Activated CD4-positive, alpha-beta T cell treated with anti-CD3 and anti-CD28 coated beads, Interleukin-2, amount 10 ng/mL, durations not matched to agents 24 days and 14 days (primary cell): ENCODE measurements around the gene MFSD1. TPM values are rescaled to one million over a fixed set of nuclear protein-coding genes. Genes with fewer than 3 reads are reported as not detected.

Experiments used
- DNase-seq: peaks from one replicate; pipeline ENCODE4 v3.0.0; 2022
- H3K27ac Mint-ChIP-seq: one replicate; pipeline ENCODE4 v1.8.0; 2022; ENCODE audit warnings: mild to moderate bottlenecking, mixed read lengths
- H3K27me3 Mint-ChIP-seq: one replicate; pipeline ENCODE4 v1.8.0; 2022; ENCODE audit warnings: mixed read lengths
- H3K36me3 Mint-ChIP-seq: one replicate; pipeline ENCODE4 v1.8.0; 2022; ENCODE audit warnings: low read depth, mild to moderate bottlenecking, mixed read lengths
- H3K4me1 Mint-ChIP-seq: one replicate; pipeline ENCODE4 v1.8.0; 2021; ENCODE audit warnings: mixed read lengths
- H3K4me3 Mint-ChIP-seq: one replicate; pipeline ENCODE4 v1.8.0; 2022; ENCODE audit warnings: mild to moderate bottlenecking, moderate library complexity, mixed read lengths
- H3K9me3 Mint-ChIP-seq: one replicate; pipeline ENCODE4 v1.8.0; 2021; ENCODE audit warnings: mixed read lengths
- intact Hi-C: fragments of 100-400 bp; cut with micrococcal nuclease; formaldehyde crosslinking; loops from one replicate; pipeline ENCODE4 v1.15.1; 2023
- total RNA-seq: library from RNA; stranded (reverse); gene quantifications from 2 replicates; pipeline ENCODE4 v1.2.3, GENCODE V29; 2022

MFSD1 gene
- total RNA-seq, 1 donor from 2014 or later, result 20.4 TPM

DNA sequence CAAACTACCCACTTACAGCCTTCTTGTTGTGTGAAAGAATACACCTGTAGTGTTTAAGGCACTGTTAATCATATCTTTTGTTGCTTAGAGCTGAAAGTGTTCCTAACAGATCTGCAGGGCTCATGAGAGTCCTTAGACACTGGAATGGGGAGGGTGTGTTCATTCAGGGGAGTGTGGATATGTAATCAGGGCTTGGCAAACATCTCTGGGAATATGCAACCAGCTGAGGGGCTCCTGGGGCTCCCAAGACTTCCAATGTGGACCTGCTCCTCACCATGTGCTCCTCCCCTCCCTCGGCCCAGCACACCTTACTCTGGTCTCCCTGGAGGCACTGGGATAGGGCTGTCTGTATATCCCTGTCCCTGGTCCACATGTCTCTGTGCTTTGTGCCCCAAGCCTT, 30.3 kb upstream of the MFSD1 start:
- intact Hi-C loops, result no loop called here
- Mint-ChIP-seq H3K27ac (no peak overlapping the region), H3K9me3 (no peaks in the 10 kb centered on the region), H3K4me1 (peaks cover 4% of the 10 kb centered on the region), H3K4me3 (no peak overlapping the region), H3K36me3 (no peaks in the 10 kb centered on the region), H3K27me3 (no peaks in the 10 kb centered on the region)
- DNase-seq, result no peak

DNA sequence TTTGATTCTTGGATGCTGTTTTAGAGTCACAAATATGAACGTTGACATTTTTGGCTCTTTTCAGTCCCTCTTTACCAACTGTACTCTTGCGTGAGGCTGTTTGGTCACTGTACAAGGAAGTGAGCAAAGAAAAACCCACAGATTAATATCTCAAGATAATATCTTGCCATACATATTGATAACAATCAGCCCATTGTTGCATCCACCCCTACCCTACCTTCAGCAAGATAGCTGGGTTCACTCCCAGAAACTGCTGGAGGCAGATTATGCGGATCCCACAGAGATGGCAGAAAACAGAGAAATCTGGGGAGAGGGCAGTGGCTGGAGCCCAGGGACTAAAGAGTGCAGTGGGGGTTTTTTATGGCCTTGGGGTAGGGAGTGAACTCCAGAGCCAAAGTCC, 29.9 kb upstream of the MFSD1 start:
- intact Hi-C loops, result no loop called here
- no peak for DNase-seq
- Mint-ChIP-seq H3K4me3 (no peak overlapping the region), H3K4me1 (peaks cover 4% of the 10 kb centered on the region), H3K27me3 (no peaks in the 10 kb centered on the region), H3K27ac (no peak overlapping the region), H3K36me3 (no peaks in the 10 kb centered on the region), H3K9me3 (no peaks in the 10 kb centered on the region)

DNA sequence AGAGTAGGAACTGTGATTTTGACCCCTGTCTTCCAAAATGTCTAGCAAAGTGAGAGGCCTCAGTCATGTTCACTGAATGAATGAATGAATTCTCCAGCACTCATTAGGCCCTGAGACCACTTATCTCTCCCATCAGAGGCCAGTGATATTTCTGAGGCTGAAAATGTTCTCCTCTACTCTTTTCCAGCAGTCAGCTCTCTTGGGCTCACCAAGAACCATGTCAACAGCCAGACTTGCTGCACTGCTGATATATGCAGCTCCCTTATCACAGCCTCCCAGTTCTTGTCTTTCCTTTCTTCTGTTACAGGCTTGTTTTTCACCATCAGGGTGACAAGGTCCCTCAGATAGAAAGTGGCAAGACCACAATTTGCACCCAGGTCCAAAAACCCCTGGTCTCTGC, 28.7 kb upstream of the MFSD1 start:
- Mint-ChIP-seq H3K36me3 (no peaks in the 10 kb centered on the region), H3K9me3 (no peaks in the 10 kb centered on the region), H3K27me3 (no peaks in the 10 kb centered on the region), H3K4me3 (no peak overlapping the region), H3K27ac (no peak overlapping the region), H3K4me1 (peaks cover 4% of the 10 kb centered on the region)
- intact Hi-C loops, result loop anchor here (1.0 kb wide), 1 partner anchor 42 kb away; no protein-coding TSS in a partner anchor
- no peak for DNase-seq

DNA sequence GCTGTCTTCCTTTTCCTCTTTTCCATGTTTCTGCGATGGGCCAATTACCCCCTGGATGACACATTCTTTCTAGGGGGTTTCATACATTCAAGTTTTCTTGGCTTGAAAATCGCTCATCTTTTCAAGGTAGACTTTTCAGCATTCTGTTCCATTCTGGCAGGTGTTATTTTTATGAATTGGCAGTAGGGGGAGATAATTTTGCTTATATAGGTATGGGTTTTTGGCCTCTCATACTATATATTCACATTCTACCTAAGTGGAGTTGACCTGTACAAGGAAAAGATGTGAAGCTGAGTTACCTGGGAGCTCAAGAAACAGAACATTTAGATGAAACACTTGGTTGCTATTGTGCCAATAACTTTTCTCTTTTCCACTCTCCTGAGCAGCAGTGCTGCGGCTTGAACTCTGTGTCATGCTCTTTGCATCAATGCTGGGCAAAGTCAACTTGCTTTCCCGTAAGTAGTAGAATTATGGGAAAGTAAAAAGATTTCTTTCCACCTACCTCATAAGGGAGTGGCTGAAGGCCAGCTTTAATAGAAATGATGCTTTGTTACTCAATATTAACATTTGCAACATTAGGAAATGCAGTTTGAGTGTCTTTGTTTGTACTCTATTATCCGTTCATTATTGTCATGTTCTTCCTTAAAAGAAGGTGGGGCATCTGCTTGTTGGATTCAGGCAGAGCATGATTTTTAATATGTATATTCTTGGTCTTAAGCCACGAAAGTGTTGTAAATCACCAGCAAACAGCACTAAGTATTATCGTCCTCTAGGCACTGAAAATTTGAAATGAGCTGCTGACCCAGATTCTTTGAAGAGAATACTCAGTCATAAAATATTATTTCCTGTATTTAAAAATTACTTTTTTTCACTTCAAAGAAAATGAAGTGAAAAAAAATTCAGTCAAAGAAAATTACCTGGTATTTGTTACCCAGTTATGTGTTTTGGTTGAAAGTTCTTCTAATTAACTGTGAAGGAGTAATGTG, 27.7 kb upstream of the MFSD1 start:
- Mint-ChIP-seq H3K27ac (no peak overlapping the region), H3K27me3 (no peaks in the 10 kb centered on the region), H3K4me1 (peaks cover 4% of the 10 kb centered on the region), H3K4me3 (no peak overlapping the region), H3K36me3 (no peaks in the 10 kb centered on the region), H3K9me3 (no peaks in the 10 kb centered on the region)
- intact Hi-C loops, result loop anchor here (1.0 kb wide), 1 partner anchor 43 kb away; no protein-coding TSS in a partner anchor
- DNase-seq, result no peak

DNA sequence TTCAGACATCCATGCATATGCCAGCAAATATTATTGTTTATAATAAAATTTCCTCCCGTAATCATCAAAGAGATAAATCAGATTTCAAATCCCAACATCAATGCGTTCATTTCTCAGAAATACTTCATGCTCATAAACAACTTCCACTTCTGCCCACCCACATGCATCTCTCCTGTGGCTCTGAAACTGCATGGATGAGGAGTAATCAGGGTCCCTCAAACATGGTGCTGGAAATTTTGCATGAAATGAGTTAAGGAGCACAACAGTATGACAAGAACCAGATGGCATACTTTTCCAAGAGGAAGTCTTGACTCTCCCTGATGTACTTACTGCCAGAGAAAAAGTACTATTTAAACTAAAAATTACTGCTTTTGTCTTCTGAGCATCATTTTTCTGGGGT, 26.9 kb upstream of the MFSD1 start:
- H3K4me3 Mint-ChIP-seq, result no peak overlapping the region
- H3K9me3 Mint-ChIP-seq, result no peaks in the 10 kb centered on the region
- no peaks in the 10 kb centered on the region for H3K27me3 Mint-ChIP-seq
- DNase-seq, result no peak
- intact Hi-C loops, result no loop called here
- H3K27ac Mint-ChIP-seq, result no peak overlapping the region
- peaks cover 4% of the 10 kb centered on the region for H3K4me1 Mint-ChIP-seq
- H3K36me3 Mint-ChIP-seq, result no peaks in the 10 kb centered on the region

DNA sequence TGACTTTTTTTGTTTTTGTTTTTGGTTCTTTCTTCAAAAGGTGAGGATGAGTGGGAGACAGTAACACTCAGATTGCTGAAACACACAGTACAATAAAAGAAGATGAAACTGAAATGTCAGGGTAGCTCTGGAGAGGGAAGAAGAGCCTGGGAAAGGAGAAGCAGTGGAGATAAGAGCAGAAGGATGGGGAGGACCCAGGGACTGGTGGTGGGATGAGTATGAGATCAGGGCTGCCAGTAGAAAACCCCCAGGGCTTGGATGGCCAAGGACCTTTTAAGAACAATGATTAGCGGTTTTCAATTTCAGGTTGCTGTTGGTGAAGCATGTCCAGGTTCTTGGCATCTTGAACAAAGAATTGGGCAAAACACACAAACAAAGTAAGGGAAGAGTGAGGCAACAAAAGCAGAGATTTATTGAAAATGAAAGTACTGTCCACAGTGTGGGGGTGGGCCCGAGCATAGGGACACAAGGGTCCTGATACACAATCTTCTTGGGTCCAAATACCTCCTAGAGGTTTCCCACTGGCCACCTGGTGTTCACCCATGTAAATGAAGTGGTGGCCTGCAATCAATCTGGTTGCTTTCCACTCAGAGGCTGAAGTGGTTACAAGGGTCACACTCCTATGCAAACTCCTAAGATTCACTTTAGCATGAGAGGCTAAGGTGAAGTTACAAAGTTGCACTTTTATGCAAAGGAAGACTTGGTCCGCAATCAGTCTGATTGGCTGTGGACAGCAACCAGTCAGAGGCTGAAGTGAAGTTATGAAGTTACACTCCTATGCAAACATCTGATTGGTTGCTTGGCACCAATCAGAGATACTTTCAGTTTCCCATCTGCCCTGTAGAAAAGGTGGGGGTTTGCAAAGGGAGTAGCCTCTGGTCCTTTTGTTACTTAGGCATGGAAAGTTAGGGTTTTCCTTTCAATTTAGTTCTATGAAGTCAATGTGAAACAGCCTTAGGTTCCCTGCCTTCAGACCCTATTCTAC, 26.1 kb upstream of the MFSD1 start:
- Mint-ChIP-seq H3K27me3 (no peaks in the 10 kb centered on the region), H3K4me3 (no peak overlapping the region), H3K9me3 (no peaks in the 10 kb centered on the region), H3K27ac (no peak overlapping the region), H3K36me3 (no peaks in the 10 kb centered on the region), H3K4me1 (peaks cover 4% of the 10 kb centered on the region)
- DNase-seq, result no peak
- intact Hi-C loops, result no loop called here

DNA sequence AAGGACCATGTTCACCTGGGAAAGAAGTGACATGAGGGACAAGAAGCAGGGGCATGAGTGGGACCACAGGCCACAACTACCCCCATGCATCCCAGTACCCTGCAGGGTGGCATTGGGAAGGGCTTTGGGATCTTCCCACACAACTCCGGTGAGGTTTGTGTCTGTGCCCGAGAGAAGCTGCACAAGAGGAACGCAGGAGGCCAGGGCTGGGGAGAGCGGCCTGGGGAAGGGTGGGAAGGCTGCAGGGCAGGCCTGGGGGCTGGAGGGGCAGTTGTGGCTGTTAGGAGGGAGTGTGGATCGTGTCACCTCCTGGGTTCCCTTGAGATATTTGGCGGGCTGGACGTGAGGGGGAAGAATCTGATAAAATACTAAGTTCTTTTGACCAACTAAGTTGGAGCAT, 25.3 kb upstream of the MFSD1 start:
- Mint-ChIP-seq H3K9me3 (no peaks in the 10 kb centered on the region), H3K27me3 (no peaks in the 10 kb centered on the region), H3K27ac (no peak overlapping the region), H3K4me1 (peaks cover 4% of the 10 kb centered on the region), H3K36me3 (no peaks in the 10 kb centered on the region), H3K4me3 (no peak overlapping the region)
- intact Hi-C loops, result no loop called here
- DNase-seq, result no peak

DNA sequence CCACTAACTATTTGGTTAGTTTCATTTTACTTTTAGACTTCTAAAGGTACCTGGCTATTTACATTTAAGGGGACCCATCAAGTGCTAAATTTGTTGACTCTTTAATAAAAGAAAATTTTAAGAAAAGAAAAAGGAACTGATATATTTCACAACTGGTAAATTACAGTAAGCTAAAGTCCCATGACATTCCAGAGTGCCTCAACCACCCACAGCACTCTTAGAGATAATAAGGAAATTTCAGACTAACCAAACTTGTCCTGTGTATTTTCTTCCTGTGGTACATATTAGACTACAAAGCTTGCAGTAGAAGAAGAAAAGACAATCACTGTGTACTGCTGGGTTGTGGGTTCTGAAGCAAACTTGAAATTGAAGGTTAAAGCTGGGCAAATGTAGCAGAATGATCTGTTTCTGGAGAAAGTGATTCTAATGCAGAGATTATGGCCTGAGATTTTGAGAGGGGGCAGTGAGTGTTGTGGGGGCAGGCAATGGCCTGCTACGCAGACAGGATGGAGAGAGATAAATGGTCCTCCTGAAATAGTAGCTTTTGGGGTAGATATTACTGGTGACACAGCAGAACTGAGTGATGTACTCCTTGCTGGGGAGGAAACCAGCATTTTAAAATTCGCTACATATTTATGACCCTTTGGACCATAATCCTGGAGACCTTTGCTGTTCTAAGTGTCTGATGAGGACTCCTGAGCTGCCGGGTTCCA, 24.5 kb upstream of the MFSD1 start:
- intact Hi-C loops, result no loop called here
- Mint-ChIP-seq H3K4me1 (peaks cover 4% of the 10 kb centered on the region), H3K4me3 (no peak overlapping the region), H3K27me3 (no peaks in the 10 kb centered on the region), H3K9me3 (no peaks in the 10 kb centered on the region), H3K27ac (no peak overlapping the region), H3K36me3 (no peaks in the 10 kb centered on the region)
- no peak for DNase-seq

DNA sequence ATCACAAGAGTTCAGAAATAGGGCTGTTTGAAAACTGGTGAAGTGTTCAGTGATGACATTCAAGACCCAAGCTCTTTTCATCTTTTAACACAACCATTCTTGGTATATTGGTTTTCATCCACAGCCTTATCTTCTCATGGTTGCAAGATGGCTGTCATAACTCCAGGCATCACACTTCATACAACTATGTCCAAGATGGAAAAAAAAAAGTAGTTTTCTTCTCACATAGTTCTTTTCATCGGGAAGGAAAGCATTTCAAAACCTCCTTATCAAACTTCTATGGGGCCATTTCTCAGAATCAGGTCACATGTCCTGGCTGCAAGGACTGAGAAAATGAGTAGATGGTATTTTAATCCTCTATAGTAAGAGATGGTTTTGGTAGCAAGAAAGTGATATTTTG, 21.1 kb upstream of the MFSD1 start:
- Mint-ChIP-seq H3K36me3 (no peaks in the 10 kb centered on the region), H3K4me3 (no peak overlapping the region), H3K27me3 (no peaks in the 10 kb centered on the region), H3K27ac (no peak overlapping the region), H3K9me3 (no peaks in the 10 kb centered on the region), H3K4me1 (no peaks in the 10 kb centered on the region)
- no peak for DNase-seq
- intact Hi-C loops, result no loop called here

DNA sequence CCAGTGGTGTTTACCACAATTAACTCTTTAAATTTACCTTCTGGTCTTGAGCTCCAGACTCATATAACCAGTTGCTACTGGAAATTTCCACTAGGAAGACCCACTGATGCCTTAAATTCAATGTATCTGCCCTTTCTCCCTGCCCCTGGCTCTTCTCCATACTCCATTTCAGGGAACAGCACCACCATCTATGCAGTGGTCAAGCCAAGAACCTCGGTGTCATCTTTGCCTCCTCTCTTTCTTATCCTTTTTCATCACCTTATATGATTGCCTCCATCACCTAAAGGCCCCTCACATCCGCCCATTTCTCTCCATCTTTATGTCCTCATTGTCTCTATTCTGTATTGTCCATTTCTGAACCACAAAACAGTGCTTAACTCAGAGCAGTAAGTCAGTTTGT, 20.7 kb upstream of the MFSD1 start:
- DNase-seq, result no peak
- Mint-ChIP-seq H3K36me3 (no peaks in the 10 kb centered on the region), H3K27ac (no peak overlapping the region), H3K4me3 (no peak overlapping the region), H3K4me1 (no peaks in the 10 kb centered on the region), H3K27me3 (no peaks in the 10 kb centered on the region), H3K9me3 (no peaks in the 10 kb centered on the region)
- intact Hi-C loops, result no loop called here

DNA sequence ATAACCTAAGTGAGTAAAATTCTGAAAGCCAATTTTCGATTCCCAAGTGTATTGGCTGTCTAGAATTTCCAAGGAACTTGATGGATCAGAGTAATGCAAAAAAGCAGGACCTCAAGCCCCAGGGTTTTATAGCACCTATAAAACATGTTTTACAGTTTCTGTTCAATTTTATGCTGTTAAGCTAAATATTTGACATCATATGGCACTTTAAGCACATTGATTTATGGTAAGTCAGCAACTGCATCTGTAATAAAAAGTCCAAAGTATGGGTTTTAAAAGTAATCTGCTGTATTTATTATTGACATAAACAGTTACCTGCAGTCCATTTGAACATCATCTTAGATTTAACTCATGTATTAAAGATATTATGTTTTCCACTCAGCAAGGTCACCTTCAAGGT, 20.0 kb upstream of the MFSD1 start:
- intact Hi-C loops, result no loop called here
- Mint-ChIP-seq H3K27me3 (no peaks in the 10 kb centered on the region), H3K4me1 (no peaks in the 10 kb centered on the region), H3K27ac (no peak overlapping the region), H3K9me3 (no peaks in the 10 kb centered on the region), H3K4me3 (no peak overlapping the region), H3K36me3 (no peaks in the 10 kb centered on the region)
- no peak for DNase-seq

DNA sequence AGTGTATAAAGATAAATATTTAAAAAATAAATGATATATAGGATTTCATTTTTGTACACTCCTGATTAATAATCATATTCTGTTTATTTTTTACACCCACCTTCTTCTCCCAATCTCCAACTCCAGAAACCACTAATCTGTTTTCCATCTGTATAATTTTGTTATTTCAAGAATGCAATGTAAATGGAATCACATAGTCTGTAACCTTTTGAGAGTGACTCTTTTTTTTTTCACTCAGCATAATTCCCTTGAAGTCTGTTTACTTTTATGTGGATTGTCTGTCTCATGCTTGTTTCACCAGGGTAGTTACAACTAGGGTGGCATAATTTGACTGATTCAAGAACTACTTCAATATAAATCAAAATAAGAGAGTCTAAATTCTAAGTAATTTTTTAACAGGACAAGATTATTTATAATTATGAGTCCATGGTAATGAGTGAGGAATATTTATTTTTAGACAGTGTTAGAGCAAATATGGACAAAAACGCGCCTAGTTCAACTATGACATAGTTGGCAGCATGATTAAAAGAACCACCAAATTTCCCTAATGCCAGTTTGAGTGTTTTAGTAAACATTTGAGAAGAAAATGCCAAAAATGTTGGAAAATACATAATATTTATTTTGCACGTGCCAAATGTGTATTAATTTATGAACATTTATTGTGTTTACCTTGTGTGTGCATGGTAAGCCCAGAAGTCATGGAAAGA, 19.4 kb upstream of the MFSD1 start:
- H3K36me3 Mint-ChIP-seq, result no peaks in the 10 kb centered on the region
- DNase-seq, result no peak
- H3K27me3 Mint-ChIP-seq, result no peaks in the 10 kb centered on the region
- intact Hi-C loops, result no loop called here
- H3K9me3 Mint-ChIP-seq, result no peaks in the 10 kb centered on the region
- H3K4me3 Mint-ChIP-seq, result no peak overlapping the region
- no peak overlapping the region for H3K27ac Mint-ChIP-seq
- no peaks in the 10 kb centered on the region for H3K4me1 Mint-ChIP-seq

DNA sequence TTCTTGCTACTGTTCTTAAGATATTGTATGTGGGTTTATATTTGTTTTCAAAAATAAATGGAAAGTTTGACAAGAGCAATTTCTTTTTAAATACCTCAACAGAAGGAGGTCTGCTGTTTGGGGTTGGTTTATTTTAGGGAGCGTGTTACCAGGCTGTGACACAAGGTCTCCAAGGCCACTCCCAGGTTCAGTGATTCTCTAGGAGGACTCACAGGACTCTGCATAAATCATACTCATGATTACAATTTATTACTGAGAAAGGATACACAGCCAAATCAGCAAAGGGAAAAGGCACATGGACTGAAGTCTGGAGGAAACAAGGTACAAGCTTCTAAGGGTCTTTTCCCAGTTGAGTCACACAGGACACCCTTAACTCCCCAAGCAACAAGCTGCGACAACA, 18.8 kb upstream of the MFSD1 start:
- intact Hi-C loops, result no loop called here
- Mint-ChIP-seq H3K9me3 (no peaks in the 10 kb centered on the region), H3K4me1 (no peaks in the 10 kb centered on the region), H3K36me3 (no peaks in the 10 kb centered on the region), H3K27ac (no peak overlapping the region), H3K27me3 (no peaks in the 10 kb centered on the region), H3K4me3 (no peak overlapping the region)
- no peak for DNase-seq
